Neural cell (in vitro differentiated cells): ENCODE measurements around the gene LMAN2. TPM values are rescaled to one million over a fixed set of nuclear protein-coding genes. Genes with fewer than 3 reads are reported as not detected.

Experiments used
- H2AFZ ChIP-seq: fragments of 200-600, 300-800 bp; sonication (generic), shearing (Covaris generic); 2 replicates; pipeline ENCODE4 v1.6.0; 2014; ENCODE audit warnings: low read depth, mild to moderate bottlenecking, antibody characterized with exemption, low read length, moderate library complexity
- H3F3A ChIP-seq: fragments of 200-600 bp; shearing (Covaris generic); 2 replicates; pipeline ENCODE4 v1.6.1; 2016; ENCODE audit warnings: mild to moderate bottlenecking, moderate library complexity, mixed read lengths, antibody characterized with exemption, low read length; ENCODE audit not compliant: insufficient read depth, poor library complexity, severe bottlenecking
- H3K27ac ChIP-seq: fragments of 200-600, 300-800 bp; sonication (generic), shearing (Covaris generic); 2 replicates; pipeline ENCODE4 v1.5.1; 2014; ENCODE audit warnings: mild to moderate bottlenecking, low read length, moderate library complexity
- H3K27me3 ChIP-seq: fragments of 300-800, 200-600 bp; sonication (generic), shearing (Covaris generic); 2 replicates; pipeline ENCODE4 v1.6.0; 2014; ENCODE audit warnings: mild to moderate bottlenecking, low read depth, low read length, moderate library complexity; ENCODE audit not compliant: insufficient read depth
- H3K36me3 ChIP-seq: fragments of 300-800, 200-600 bp; sonication (generic), shearing (Covaris generic); 2 replicates; pipeline ENCODE4 v1.5.1; 2014; ENCODE audit warnings: mild to moderate bottlenecking, antibody characterized with exemption, low read length, moderate library complexity; ENCODE audit not compliant: insufficient read depth
- H3K4me2 ChIP-seq: fragments of 300-800, 200-600 bp; sonication (generic), shearing (Covaris generic); 2 replicates; pipeline ENCODE4 v1.6.0; 2014; ENCODE audit warnings: mild to moderate bottlenecking, low read length
- H3K4me3 ChIP-seq: fragments of 300-800, 200-600 bp; sonication (generic), shearing (Covaris generic); 2 replicates; pipeline ENCODE4 v1.5.1; 2014; ENCODE audit warnings: mild to moderate bottlenecking, low read length, moderate library complexity
- H3K79me2 ChIP-seq: fragments of 200-600 bp; shearing (Covaris generic); replicated peaks from 2 replicates; pipeline ENCODE4 v1.6.0; 2014; ENCODE audit warnings: mild to moderate bottlenecking, low read length, moderate library complexity; ENCODE audit not compliant: insufficient read depth
- H3K9ac ChIP-seq: fragments of 300-800, 200-600 bp; sonication (generic), shearing (Covaris generic); 2 replicates; pipeline ENCODE4 v1.6.1; 2016; ENCODE audit warnings: mild to moderate bottlenecking, low read length, mixed read lengths
- H3K9me2 ChIP-seq: fragments of 200-600 bp; shearing (Covaris generic); 2 replicates; pipeline ENCODE4 v1.6.1; 2016; ENCODE audit warnings: mild to moderate bottlenecking, low read length, mixed read lengths; ENCODE audit not compliant: insufficient read depth
- H3K9me3 ChIP-seq: fragments of 200-600, 300-800 bp; sonication (generic), shearing (Covaris generic); 2 replicates; pipeline ENCODE4 v1.6.1; 2016; ENCODE audit warnings: mild to moderate bottlenecking, mixed run types, low read length, moderate library complexity, mixed read lengths
- H4K20me1 ChIP-seq: fragments of 200-600 bp; shearing (Covaris generic); 2 replicates; pipeline ENCODE4 v1.6.1; 2016; ENCODE audit warnings: mild to moderate bottlenecking, mixed run types; ENCODE audit not compliant: insufficient read depth
- EP300 ChIP-seq: fragments of 450-650 bp; conservative IDR thresholded peaks from 2 replicates; pipeline ENCODE4 v1.6.1; 2014; ENCODE audit warnings: antibody characterized with exemption, mild to moderate bottlenecking, moderate library complexity; ENCODE audit not compliant: poor library complexity, severe bottlenecking
- EZH2 ChIP-seq: fragments of 200-600, 300-800 bp; shearing (Covaris generic), sonication (generic); IDR thresholded peaks from 2 replicates; pipeline ENCODE4 v1.6.1; 2014; ENCODE audit warnings: antibody characterized with exemption, low read length, borderline replicate concordance, mild to moderate bottlenecking; ENCODE audit not compliant: insufficient read depth, poor library complexity, severe bottlenecking
- MXI1 ChIP-seq: fragments of 450-650 bp; conservative IDR thresholded peaks from 2 replicates; pipeline ENCODE4 v1.6.1; 2014; ENCODE audit warnings: antibody characterized with exemption, mild to moderate bottlenecking; ENCODE audit not compliant: poor library complexity, severe bottlenecking
- POLR2AphosphoS5 ChIP-seq: IDR thresholded peaks from 2 replicates; pipeline ENCODE4 v1.6.1; 2012
- RAD21 ChIP-seq: fragments of 450-650 bp; conservative IDR thresholded peaks from 2 replicates; pipeline ENCODE4 v1.6.1; 2014; ENCODE audit warnings: antibody characterized with exemption, mild to moderate bottlenecking, moderate library complexity
- SMC3 ChIP-seq: fragments of 450-650 bp; conservative IDR thresholded peaks from 2 replicates; pipeline ENCODE4 v1.6.1; 2014; ENCODE audit warnings: antibody characterized with exemption, mild to moderate bottlenecking, moderate library complexity; ENCODE audit not compliant: poor library complexity
- TAF1 ChIP-seq: IDR thresholded peaks from 2 replicates; pipeline ENCODE4 v1.6.1; 2012; ENCODE audit warnings: low read depth
- polyA plus RNA-seq: library from polyadenylated mRNA; depleted of rRNA; stranded (reverse); fragments of >200 nt; gene quantifications from 2 replicates; pipeline ENCODE4 v1.2.3, GENCODE V29; 2014
- TF ChIP-seq, protein P1 (sequence below): IDR thresholded peaks from 2 replicates; pipeline ENCODE4 v1.6.1; 2012; ENCODE audit warnings: borderline replicate concordance
- TF ChIP-seq, protein P2 (sequence below): fragments of 450-650 bp; IDR thresholded peaks from 2 replicates; pipeline ENCODE4 v1.5.1; 2014; ENCODE audit warnings: antibody characterized with exemption, mild to moderate bottlenecking, moderate library complexity; ENCODE audit not compliant: poor library complexity, severe bottlenecking

The LMAN2 gene
- polyA plus RNA-seq, 1 donor from 2014 or later = 155 TPM

- H3F3A ChIP-seq = no peaks in the 10 kb centered on the region
- H3K4me3 ChIP-seq = no peak overlapping the region
- no peaks in the 10 kb centered on the region for H3K79me2 ChIP-seq
- H3K27me3 ChIP-seq = no peaks in the 10 kb centered on the region
- H3K4me2 ChIP-seq = no peak overlapping the region
- H3K36me3 ChIP-seq = no peaks in the 10 kb centered on the region
- no peak overlapping the region for H3K9ac ChIP-seq
- H3K9me3 ChIP-seq = no peaks in the 10 kb centered on the region
- H3K9me2 ChIP-seq = no peaks in the 10 kb centered on the region
- no peak overlapping the region for H2AFZ ChIP-seq
- TF ChIP-seq, protein P1, sequence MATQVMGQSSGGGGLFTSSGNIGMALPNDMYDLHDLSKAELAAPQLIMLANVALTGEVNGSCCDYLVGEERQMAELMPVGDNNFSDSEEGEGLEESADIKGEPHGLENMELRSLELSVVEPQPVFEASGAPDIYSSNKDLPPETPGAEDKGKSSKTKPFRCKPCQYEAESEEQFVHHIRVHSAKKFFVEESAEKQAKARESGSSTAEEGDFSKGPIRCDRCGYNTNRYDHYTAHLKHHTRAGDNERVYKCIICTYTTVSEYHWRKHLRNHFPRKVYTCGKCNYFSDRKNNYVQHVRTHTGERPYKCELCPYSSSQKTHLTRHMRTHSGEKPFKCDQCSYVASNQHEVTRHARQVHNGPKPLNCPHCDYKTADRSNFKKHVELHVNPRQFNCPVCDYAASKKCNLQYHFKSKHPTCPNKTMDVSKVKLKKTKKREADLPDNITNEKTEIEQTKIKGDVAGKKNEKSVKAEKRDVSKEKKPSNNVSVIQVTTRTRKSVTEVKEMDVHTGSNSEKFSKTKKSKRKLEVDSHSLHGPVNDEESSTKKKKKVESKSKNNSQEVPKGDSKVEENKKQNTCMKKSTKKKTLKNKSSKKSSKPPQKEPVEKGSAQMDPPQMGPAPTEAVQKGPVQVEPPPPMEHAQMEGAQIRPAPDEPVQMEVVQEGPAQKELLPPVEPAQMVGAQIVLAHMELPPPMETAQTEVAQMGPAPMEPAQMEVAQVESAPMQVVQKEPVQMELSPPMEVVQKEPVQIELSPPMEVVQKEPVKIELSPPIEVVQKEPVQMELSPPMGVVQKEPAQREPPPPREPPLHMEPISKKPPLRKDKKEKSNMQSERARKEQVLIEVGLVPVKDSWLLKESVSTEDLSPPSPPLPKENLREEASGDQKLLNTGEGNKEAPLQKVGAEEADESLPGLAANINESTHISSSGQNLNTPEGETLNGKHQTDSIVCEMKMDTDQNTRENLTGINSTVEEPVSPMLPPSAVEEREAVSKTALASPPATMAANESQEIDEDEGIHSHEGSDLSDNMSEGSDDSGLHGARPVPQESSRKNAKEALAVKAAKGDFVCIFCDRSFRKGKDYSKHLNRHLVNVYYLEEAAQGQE = no peak
- TF ChIP-seq MXI1 (no peak), EP300 (no peak), RAD21 (no peak), TAF1 (no peak), SMC3 (no peak), EZH2 (no peak), POLR2AphosphoS5 (no peak)
- TF ChIP-seq, protein P2, sequence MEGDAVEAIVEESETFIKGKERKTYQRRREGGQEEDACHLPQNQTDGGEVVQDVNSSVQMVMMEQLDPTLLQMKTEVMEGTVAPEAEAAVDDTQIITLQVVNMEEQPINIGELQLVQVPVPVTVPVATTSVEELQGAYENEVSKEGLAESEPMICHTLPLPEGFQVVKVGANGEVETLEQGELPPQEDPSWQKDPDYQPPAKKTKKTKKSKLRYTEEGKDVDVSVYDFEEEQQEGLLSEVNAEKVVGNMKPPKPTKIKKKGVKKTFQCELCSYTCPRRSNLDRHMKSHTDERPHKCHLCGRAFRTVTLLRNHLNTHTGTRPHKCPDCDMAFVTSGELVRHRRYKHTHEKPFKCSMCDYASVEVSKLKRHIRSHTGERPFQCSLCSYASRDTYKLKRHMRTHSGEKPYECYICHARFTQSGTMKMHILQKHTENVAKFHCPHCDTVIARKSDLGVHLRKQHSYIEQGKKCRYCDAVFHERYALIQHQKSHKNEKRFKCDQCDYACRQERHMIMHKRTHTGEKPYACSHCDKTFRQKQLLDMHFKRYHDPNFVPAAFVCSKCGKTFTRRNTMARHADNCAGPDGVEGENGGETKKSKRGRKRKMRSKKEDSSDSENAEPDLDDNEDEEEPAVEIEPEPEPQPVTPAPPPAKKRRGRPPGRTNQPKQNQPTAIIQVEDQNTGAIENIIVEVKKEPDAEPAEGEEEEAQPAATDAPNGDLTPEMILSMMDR = no peak
- no peaks in the 10 kb centered on the region for H4K20me1 ChIP-seq
- H3K27ac ChIP-seq = no peak overlapping the region
Measured at GRCh38 chr5:177392765-177393164, 41.3 kb upstream of the LMAN2 start.

GRCh38 chr5:177390363-177391300 lies 39.2 kb upstream of the LMAN2 start:
- Histone ChIP-seq H3K4me3 (no peak overlapping the region), H3K4me2 (no peak overlapping the region), H3F3A (no peaks in the 10 kb centered on the region), H2AFZ (no peak overlapping the region), H3K27ac (peak overlapping the region; percentile 63), H3K9me2 (no peaks in the 10 kb centered on the region), H3K9me3 (no peaks in the 10 kb centered on the region), H4K20me1 (no peaks in the 10 kb centered on the region), H3K79me2 (no peaks in the 10 kb centered on the region), H3K27me3 (no peaks in the 10 kb centered on the region), H3K36me3 (no peaks in the 10 kb centered on the region), H3K9ac (peak overlapping the region; percentile 64)
- TF ChIP-seq POLR2AphosphoS5 (peak; percentile 37), RAD21 (peak; percentile 98), EP300 (peak; percentile 45), MXI1 (peak; percentile 70), SMC3 (peak; percentile 97), TAF1 (no peak), EZH2 (no peak)
- TF ChIP-seq, protein P1 = peak; percentile 48
- TF ChIP-seq, protein P2 = peak; percentile 98
